M059J (cell line): ENCODE data around the gene PNPO. TPM values are rescaled to one million over a fixed set of nuclear protein-coding genes. Genes with fewer than 3 reads are reported as not detected.

Experiments used
- DNase-seq: peaks from one replicate; pipeline ENCODE4 v3.0.0-alpha.2; 2012; ENCODE audit warnings: low read depth
- total RNA-seq: library from RNA; depleted of rRNA; stranded (reverse); fragments of >200 nt; shearing (Covaris generic); gene quantifications from 2 replicates; pipeline ENCODE4 v1.2.3, GENCODE V29; 2014

The PNPO gene
- total RNA-seq, 1 experiment from 2014 or later: 54.2 TPM

DNA sequence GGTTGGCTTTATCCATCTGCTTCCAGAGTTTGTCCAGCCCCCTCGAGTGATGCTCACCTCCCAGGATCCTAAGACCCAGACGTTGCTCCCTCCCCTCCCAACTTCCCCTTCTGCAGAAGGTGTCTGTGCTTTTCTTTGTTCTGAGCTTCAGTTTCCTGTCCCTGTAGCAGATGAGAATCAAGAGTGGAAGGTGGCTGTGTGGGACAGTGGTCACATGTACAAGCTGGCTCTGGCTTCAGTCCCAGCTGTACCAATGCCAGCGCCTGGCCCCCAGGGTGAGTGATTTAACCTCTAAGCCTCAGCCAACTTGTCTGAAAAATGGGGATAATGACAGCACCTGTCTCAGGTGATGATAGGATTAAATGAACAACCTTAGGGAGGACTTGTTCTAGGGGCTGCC, 8.6 kb downstream of the PNPO start:
- DNase-seq: no peak

DNA sequence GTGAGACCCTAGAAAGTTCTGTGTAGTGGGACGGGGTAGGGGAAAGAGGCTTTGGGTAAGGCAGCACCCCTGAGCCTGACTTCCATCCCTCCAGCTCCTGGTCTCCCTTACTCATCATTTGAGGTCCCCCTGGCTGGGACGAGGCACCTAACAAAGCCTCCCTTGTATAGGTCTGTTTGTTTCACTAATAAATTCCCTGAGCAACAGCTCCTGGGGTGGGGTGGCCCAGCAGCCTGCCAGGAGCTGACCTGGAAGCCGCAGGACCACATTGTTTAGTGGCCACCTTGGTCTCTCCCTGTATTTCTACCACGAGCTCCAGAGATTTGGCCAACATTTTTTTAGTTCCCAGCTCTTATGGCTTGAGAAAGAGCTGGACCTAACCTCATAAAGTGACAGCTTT, 9.1 kb downstream of the PNPO start:
- no peak for DNase-seq

DNA sequence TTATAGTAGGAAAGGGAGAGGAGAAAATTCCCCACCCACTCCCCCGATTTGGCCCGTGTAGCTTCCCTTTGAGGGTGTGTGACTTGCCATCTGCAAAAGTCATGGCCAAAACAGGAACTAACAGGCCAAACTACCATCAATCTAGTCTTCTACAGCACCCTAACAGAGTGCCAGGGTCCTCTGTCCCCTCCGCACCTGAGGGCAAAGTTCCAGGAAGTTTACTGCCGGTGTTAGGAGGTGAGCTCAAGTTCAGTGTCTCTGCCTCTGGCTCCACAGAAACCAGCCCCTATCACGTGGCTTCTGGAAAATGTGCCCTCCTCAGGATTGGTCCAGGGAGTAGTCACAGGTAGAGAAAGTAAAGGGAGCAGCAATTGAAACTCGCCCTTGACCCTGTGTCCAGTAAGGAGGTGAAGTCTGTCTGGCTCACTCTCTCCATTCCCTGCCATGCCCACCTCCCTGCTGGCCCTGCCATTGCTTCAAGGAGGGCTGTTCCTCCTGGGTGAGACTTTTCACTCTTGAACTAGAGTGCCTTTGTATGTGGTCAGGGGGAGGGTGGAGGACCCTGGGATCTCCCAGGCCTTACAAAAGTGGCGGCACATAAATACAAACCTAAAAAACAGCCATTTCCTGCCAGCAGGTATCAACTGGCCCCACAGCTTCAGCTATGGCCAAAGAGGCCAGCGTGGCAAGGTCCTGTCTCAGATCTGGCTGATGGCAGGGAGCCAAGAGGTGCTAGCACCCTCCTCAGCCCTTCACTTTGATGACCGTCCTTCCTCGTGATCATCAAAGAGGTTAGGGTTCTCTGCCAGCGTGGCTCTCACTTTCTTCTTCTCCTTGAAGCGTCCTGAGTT, 11.0 kb downstream of the PNPO start:
- no peak for DNase-seq

DNA sequence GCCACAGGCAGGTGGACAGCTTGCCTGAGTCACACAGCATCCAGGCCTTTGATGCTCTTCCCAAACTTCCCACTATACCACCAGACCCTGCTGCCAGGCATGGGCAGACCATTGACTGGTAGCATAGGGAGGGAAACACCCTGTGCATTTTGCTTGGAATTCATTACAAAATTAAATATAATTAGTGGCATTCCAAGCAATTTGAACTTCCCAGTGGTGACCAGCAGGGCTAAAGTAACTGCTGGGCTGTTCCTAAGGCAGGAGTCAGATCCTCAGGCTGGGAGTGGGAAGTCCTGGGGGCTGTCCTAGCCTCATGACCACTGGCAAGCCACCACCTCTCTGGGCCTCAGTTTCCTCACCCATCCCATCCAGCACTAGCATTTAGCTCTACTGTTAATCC, 12.5 kb downstream of the PNPO start:
- no peak for DNase-seq

DNA sequence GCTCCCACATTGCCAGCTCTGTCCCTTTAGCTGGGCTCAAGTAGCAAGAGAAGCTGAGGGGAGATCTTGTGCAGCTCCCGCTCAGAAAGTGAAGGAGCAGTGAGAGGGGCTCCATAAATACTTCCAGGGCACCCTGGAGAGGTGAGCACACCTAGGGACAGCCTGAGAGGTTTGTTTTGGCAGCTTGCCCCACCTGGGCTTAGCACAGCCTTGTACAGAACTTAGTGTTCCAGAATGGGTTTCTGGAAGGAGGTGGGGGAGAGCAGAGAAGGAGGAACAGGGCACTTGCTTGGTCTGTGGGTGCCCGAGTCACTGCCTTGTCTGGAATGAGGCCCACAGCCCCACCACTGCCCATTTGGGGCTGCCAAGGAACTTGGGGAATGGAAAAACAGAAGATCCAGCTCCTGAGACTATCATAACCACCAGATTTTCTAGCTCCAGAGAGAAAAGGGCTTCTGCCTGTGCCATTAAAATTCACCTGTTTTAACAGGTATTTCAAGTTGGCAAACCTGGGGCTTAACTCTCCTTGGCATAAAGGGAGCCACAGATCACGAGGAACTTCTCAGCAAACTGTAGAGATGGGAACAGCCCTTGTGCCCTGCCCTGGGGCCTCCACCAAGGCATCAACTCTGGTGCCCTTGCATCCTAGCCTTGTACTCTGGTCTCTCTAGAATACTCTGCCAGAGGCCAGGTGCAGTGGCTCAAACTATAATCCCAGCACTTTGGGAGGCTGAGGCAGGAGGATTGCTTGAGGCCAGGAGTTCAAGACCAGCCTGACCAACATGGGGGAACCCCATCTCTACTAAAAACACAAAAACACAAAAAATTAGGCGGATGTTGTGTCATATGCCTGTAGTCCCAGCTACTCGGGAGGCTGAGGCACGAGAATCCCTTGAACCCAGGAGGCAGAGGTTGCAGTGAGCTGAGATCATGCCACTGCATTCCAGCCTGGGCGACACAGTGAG, 14.4 kb downstream of the PNPO start:
- DNase-seq: no peak

DNA sequence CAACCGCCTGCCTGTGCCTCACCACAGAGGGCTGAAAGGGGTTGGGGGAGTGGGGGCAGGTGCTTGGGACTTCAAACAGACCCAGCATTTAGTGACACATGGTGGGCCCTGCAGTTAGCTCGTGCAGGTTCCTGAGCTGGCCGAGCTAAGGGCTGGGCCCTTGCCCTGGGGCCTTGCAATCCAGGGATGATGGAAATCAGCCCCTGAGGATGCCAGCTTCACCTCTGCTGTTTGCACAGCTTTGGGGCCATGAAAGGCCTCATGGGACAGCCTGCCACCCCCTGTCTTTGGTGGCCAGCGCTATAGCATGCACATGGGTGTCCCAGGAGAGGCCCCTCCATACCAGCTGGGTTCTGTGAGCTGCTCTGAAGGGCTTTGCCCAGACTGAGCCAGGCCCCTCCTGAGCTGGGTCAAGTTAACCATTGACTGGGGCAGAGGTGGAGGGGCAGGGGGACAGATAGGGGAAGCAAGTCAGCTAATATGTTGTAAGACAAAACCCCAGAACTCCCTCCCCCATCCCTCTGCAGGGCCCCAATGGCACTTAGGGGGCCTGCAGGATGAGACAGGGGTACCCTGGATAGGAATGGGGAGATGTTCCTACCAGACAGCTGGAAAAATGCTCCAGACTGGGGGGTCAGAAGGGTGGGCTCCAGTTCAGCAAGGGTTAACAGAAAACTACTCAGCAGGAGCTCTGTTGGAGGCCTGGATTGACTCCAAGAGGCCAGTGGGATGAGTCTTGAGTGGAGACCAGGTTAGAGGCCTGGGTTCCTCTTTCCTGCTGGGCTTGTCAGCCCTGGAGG, 15.6 kb downstream of the PNPO start:
- DNase-seq: no peak

DNA sequence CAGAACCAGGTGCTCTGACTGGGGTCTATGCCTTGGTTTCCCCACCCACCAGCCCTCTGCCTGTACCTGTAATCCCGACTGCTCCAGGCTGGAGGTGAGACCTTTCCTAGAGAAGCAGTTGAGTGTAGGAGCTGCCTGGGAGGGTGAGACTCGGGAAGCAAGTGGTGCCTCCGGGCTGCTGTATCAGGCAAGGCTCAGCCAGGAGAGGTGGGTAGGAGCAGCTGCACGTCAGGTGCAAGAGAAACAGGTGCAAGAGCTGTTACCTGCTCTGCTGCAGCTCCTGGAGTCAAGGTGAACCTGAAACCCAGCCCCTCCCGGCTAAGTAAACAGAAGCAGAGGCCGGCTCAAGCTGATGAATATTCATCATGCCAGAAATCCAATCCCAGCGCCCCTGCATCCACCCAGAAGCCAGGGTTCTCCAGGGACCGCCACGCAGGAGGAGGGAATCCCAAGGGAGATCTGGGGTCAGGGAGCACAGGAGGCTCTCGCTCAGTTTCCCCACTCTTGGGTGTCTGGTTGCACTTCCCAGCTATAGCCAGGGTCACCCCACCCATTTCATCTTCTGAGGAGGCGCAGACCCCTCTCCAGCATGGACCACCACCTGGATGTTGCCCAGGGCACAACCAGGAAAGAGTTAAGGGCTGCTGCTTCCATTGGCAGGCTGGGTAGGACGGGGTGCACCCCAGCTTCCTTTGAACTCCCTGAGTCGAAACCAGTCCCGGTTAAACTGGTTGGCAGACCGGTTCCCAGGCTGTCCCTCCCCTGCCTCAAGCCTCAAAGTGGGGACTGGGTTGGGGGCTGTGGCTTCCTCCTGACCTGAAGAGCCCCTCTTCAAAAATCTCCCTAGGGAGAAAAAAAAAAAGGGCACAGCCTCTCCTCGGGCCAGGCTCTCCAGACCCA, 16.5 kb downstream of the PNPO start, which contains the start of gene PRR15L:
TSS of gene PRR15L (minus strand) at position 293 of the 900 bp plus-strand sequence. CDS start 4,649 bp downstream, outside the sequence.
- no peak for DNase-seq

DNA sequence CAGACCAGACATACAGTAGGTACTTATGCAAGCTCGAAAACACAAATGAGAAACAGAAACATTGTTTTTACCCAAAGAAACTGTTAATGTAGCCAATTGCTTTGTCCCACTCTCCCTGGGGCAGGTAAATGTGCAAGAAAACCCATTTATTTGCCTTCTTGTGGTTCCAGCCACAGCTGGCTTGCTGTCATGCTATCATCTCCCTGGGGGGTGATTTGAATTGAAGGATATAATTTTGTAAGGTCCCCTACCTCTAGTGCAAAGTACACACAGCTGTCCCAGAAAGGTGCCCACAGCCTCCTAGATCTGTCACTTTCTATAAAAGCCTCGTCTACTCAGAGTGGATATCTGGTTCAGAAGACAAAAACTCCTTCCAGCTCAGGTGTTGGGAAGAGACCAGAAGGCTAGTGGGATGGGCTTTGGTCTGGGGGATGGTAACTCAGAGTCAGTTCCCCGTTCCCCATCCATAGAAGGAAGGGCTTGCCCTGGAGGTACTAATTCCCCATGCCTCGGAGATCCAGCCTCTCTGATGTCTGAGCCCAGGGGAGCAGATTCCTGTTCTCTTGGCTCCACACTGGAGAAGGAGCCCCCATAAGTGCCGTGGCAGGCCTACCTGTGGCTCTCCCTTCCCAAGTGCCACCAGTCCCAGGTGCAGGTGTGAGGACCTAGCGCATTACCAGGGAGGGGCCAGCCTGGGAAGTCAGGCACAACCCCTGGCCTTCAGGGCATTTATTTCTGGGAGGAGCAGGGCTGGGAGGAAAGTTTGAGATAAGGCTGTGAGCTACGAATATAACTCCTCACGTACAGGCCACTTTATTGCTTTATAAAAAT, 18.7 kb downstream of the PNPO start:
- DNase-seq: no peak

DNA sequence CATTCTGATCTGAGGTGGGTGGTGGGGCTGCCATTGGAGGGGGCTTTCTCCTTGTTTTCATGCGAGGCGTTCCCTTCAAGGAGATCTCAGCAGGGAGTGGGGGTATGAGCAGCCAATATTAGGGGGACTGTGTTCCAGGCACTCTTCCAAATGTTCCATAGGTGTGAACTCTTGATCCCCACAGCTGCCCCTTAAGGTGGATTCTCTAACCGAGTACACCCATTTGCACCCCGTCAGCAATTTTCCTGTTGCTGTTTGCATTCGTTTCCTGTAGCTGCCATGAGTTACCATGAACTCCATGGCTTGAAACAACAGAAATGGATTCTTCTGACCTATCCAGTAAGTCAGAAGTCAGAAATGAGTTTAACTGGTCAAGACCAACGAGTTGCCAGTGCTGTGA, 20.0 kb downstream of the PNPO start:
- no peak for DNase-seq

DNA sequence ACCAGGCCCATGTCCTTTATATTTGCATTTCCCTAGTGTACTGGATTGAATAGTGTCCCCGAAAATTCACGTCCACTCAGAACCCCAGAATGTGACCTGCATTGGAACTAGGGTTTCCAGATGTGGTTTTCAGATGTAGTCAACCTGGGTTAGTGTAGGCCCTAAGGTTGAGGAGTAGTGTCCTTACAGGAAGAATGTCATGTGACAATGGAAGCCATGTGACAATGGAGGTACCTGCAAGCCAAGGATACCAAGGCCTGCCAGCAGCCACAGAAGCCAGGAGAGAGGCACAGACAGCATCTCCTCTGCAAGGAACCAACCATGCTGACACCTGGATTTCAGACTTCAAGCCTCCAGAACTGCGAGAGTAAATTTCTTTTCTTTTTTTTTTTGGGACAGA, 21.5 kb downstream of the PNPO start:
- no peak for DNase-seq

DNA sequence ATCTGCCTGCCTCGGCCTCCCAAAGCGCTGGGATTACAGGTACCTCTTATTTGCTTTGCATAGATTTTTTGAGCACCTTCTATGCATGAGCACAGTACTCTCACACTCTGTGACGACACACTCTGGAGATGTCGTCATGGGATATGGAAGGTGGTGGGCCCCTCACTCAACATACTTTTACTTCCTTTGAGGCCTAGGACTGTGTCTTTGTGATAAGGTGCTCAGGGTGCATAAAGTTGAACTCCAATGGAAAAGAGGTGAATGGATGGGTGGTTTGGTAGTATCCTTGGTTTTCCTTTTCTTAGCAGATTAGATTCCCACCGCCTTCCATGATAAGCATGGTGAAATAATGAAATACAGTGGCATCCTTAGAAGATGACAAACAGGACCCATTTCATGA, 23.5 kb downstream of the PNPO start:
- no peak for DNase-seq

DNA sequence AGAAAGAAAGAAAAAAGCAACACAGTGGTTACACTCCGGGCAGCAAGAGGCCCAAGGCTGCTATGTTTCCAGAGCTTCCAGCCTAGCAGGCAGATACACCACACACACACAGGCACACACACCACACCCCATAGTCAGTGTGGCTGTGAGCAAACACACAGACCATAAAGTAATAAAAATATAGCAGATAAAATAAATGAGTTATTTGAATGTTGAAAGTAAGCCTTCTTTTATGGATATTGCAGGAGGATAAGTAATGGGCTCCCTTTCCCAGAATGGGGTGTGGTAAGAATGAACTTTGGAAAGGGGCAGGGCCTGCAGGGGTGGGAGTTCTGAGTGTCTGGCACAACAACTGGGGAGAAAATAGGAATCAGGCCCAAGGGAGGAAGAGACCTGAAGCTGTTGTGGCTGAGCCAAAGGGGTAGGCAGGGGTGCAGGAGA, 24.7 kb downstream of the PNPO start:
- no peak for DNase-seq

DNA sequence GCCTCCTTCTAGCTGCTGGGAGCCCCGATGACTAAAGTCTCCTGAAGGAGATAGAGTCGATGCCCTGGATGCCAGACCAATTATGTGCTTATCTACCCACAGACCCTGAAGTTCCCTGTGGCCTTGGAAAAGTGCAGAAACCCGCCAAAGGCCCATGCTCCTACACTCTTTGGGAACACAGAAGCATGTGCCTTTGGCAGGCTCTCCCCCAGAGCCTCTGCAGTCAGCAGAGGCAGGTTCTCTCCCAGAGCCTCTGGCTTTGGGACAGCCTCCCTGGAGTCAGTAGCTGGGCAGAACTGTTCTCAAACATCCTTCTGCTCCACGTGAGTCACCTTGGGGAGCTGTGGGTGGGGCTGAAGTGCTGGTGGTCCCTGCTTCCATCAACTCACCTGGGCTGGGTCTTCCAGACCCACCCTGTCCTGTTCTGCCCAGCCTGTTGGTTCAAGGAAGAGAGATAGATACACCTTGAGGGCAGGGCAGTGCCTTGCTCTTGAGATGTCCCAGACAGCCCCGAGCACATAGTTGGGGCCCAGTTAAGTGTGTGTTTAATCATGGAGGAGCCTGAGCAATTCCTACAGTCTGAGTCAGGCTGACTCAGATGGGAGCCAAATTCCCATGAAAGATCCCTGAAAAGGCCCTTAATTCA, 26.4 kb downstream of the PNPO start:
- peak; percentile 90 for DNase-seq

DNA sequence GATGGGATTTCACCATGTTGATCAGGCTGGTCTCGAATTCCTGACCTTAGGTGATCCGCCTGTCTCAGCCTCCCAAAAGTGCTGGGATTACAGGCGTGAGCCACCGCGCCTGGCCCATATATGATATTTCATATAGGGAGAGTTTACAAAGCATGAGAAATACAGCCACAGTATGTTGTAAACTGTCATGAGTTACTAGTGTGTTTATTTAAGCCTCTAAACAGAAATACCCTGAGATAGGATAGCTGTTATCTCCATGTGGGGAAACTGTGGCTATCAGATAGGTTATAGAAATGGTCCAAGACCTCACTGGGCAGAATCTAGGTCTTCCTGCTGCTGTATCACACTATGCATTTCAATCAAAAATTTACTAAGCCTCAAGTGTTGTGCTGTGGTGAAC, 27.5 kb downstream of the PNPO start:
- DNase-seq: no peak

DNA sequence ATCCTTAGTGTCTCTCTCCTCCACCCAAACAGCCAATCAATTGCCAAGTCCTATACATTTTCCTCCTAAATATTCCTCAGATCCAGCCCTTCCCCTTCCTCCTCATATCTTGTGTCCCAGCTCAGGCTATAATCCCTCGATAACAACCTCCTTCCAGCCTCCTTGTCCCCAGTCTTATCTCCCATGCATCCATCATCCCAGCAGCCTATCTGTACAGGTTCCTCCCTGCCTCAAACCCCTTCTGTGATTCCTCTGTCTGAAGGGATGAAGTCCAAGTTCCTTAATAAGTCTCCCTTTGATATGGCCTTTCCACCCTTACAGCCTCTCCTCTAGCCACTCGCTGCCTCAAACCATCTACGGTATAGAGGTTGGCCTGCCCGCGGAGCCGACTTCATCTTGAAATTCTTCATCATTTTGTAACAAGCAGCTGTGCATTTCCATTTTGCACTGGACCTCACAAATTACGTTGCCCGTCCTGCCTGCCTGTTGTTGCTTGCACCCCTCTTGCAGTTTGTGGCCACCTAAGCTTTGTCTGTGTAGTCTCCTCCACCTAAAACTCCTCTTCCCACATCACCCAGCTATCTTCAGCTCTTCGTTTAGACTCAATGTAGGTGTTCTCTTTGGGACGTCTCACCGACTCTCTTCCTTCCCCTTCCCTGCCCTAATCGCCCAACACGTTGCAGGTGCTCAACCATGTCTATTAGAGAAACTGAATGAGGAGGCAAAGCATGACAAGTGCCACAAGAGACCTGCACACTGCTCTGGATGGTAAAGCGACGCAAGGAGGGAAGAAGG, 28.8 kb downstream of the PNPO start:
- DNase-seq: no peak

DNA sequence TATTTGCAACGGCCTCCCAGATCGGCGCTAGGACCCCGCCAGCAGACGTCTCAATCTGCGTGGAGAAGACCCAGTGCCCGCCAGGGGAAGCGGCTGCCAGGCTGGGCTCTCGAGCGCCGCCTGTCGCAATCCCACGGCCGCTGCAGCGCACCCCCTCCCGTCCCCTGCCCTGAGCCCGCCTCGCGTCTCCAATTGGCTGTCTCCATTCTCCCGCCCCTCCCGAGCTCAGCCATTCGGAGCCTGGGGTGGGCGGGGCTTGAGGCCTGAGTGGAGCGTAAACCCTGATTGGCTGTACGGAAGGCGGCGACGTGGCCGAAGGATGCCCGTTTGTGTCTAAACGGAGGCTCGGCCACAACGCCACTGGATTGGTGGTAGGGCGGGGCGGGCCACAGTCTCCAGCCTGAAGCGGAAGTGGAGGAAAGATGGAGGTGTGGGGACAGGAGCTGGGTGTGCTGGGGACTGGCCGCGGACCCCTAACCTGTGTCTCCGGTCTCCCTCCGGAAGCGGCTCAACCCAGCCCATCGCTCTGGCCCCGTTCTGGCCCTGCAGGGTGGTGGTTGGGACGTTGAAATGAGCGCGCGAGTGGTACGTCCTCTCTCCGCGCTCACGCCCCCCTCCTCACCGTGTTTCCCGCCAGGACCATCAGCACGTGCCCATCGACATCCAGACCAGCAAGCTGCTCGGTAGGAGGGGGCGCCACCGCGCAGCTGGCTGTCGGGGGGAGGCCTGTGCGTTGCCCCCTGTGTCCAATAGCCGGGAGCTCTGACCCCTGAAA, 29.5 kb downstream of the PNPO start, which contains the start of gene CDK5RAP3:
TSS of gene CDK5RAP3 (plus strand) at position 389 of the 775 bp plus-strand sequence. CDS start at position 423, 34 bp downstream.
- peak; percentile 99 for DNase-seq

DNA sequence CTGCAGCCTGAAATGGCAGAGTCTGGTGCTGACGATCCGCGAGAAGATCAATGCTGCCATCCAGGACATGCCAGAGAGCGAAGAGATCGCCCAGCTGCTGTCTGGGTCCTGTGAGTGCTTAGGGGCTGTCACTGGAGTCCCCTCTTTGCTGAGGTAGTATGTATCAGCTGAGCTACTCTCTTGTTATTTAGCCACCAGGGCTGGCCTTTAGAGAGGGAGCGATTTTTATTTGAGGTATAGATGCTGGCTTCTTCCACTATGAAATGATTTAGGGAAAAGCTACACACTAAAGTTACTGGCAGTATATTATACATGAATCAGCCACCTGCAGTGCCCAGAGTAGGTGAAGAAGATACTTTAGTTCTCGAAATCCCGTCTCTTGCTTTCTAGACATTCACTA, 32.2 kb downstream of the PNPO start:
- no peak for DNase-seq
